PC-3 (cell line): ENCODE results near the gene OXCT1. TPM values are rescaled to one million over a fixed set of nuclear protein-coding genes. Genes with fewer than 3 reads are reported as not detected.

Experiments used
- ATAC-seq: fragments of 200-7000 bp; cut with Tn5 transposase; 2 replicates; pipeline ENCODE4 v1.9.1; 2020; ENCODE audit warnings: mild to moderate bottlenecking, moderate library complexity
- BruUV-seq: library from RNA; stranded (reverse); fragments of 400-500 nt; replicated peaks from 2 replicates; lab custom pipeline; 2021; lab: Mats Ljungman, UMichigan
- CTCF ChIA-PET: fragments of 300-600 bp; sonication (Branson Sonifier 250); formaldehyde crosslinking; loops from one replicate; lab custom pipeline; 2022; ENCODE audit warnings: antibody characterized with exemption; lab: Charles Lee
- POLR2A ChIA-PET: fragments of 300-600 bp; sonication (Branson Sonifier 250); formaldehyde crosslinking; loops from one replicate; lab custom pipeline; 2022; ENCODE audit warnings: antibody characterized with exemption; ENCODE audit not compliant: unreplicated experiment; lab: Charles Lee
- DNase-seq: peaks from one replicate; pipeline ENCODE4 v3.0.0-alpha.2; 2015
- H2AFZ ChIP-seq: fragments of 300-600 bp; sonication (generic); 2 replicates; pipeline ENCODE4 v1.6.0; 2016; ENCODE audit warnings: antibody characterized with exemption, low read length
- H3F3A ChIP-seq: fragments of 300-600 bp; sonication (generic); one replicate; pipeline ENCODE4 v1.6.0; 2017; ENCODE audit warnings: antibody characterized with exemption, low read length, control low read depth, mild to moderate bottlenecking; ENCODE audit not compliant: unreplicated experiment
- H3K27ac ChIP-seq: fragments of 300-600 bp; sonication (generic); 2 replicates; pipeline ENCODE4 v1.5.1; 2016; ENCODE audit warnings: mild to moderate bottlenecking, low read length
- H3K27me3 ChIP-seq: fragments of 300-600 bp; sonication (generic); 2 replicates; pipeline ENCODE4 v1.6.1; 2016; ENCODE audit warnings: low read length, mixed read lengths
- H3K36me3 ChIP-seq: fragments of 300-600 bp; sonication (generic); 2 replicates; pipeline ENCODE4 v1.6.1; 2016; ENCODE audit warnings: low read depth, mixed run types, low read length, mixed read lengths
- H3K4me1 ChIP-seq: fragments of 300-600 bp; sonication (generic); 2 replicates; pipeline ENCODE4 v1.5.1; 2016; ENCODE audit warnings: low read length; ENCODE audit not compliant: insufficient read depth
- H3K4me2 ChIP-seq: fragments of 300-600 bp; sonication (generic); 2 replicates; pipeline ENCODE4 v1.6.0; 2016; ENCODE audit warnings: low read length
- H3K4me3 ChIP-seq: fragments of 300-600 bp; sonication (generic); 2 replicates; pipeline ENCODE4 v1.5.1; 2016; ENCODE audit warnings: mild to moderate bottlenecking, low read length, mixed read lengths
- H3K79me2 ChIP-seq: fragments of 300-600 bp; sonication (generic); 2 replicates; pipeline ENCODE4 v1.6.1; 2017; ENCODE audit warnings: low read length, mixed read lengths
- H3K9ac ChIP-seq: fragments of 300-600 bp; sonication (generic); 2 replicates; pipeline ENCODE4 v1.6.0; 2016; ENCODE audit warnings: mild to moderate bottlenecking, low read length
- H3K9me2 ChIP-seq: fragments of 300-600 bp; sonication (generic); replicated peaks from 2 replicates; pipeline ENCODE4 v1.6.1; 2016; ENCODE audit warnings: mixed run types, low read length, mixed read lengths
- H3K9me3 ChIP-seq: fragments of 300-600 bp; sonication (generic); 2 replicates; pipeline ENCODE4 v1.6.1; 2016; ENCODE audit warnings: low read length, mixed read lengths
- H4K20me1 ChIP-seq: fragments of 300-600 bp; sonication (generic); 2 replicates; pipeline ENCODE4 v1.6.1; 2016; ENCODE audit warnings: low read length, mixed read lengths
- CTCF ChIP-seq: fragments of 300-600 bp; sonication (generic); conservative IDR thresholded peaks from 2 replicates; pipeline ENCODE4 v1.5.1; 2017; ENCODE audit warnings: antibody characterized with exemption, low read depth, mild to moderate bottlenecking, low read length
- EZH2 ChIP-seq: fragments of 300-600 bp; sonication (generic); IDR thresholded peaks from one replicate; pipeline ENCODE4 v1.6.1; 2017; ENCODE audit warnings: antibody characterized with exemption, mild to moderate bottlenecking, low read length; ENCODE audit not compliant: unreplicated experiment
- EZH2phosphoT487 ChIP-seq: fragments of 300-600 bp; sonication (generic); IDR thresholded peaks from 2 replicates; pipeline ENCODE4 v1.6.1; 2018; ENCODE audit warnings: mild to moderate bottlenecking, antibody characterized with exemption, low read length, borderline replicate concordance
- intact Hi-C: fragments of 100-400 bp; cut with micrococcal nuclease; formaldehyde crosslinking; loops from 2 replicates; pipeline ENCODE4 v1.9.0; 2023
- total RNA-seq: library from RNA; depleted of rRNA; stranded (reverse); fragments of >200 nt; gene quantifications from 2 replicates; pipeline ENCODE4 v1.2.3, GENCODE V29; 2014

OXCT1 gene
- total RNA-seq, 1 experiment from 2014 or later: 25.5 TPM

- ChIA-PET CTCF (no interaction called here), POLR2A (no interaction called here)
- TF ChIP-seq CTCF (no peak), EZH2phosphoT487 (no peak), EZH2 (no peak)
- Histone ChIP-seq H3K4me2 (no peak overlapping the region), H3K9me3 (no peaks in the 10 kb centered on the region), H2AFZ (no peak overlapping the region), H3K9me2 (no peaks in the 10 kb centered on the region), H3K4me1 (peaks cover 33% of the 10 kb centered on the region), H4K20me1 (no peaks in the 10 kb centered on the region), H3K4me3 (no peak overlapping the region), H3K79me2 (no peaks in the 10 kb centered on the region), H3K27me3 (no peaks in the 10 kb centered on the region), H3K9ac (no peak overlapping the region), H3K27ac (no peak overlapping the region), H3K36me3 (peaks cover 5% of the 10 kb centered on the region; the same call in 1 of the 2 replicates), H3F3A (no peaks in the 10 kb centered on the region)
- intact Hi-C loops: no loop called here
- DNase-seq: no peak
- no peak for ATAC-seq
- BruUV-seq: no TSS peak
Measured at GRCh38 chr5:41797662-41798061, 72.6 kb downstream of the OXCT1 start.

- BruUV-seq: no TSS peak
- ATAC-seq: peak; percentile 21; the same call in 1 of the 2 replicates
- ChIA-PET CTCF (no interaction called here), POLR2A (no interaction called here)
- H3K9me3 ChIP-seq: no peaks in the 10 kb centered on the region
- no peaks in the 10 kb centered on the region for H3K79me2 ChIP-seq
- TF ChIP-seq EZH2phosphoT487 (no peak), EZH2 (no peak), CTCF (no peak)
- H3K36me3 ChIP-seq: peaks cover 5% of the 10 kb centered on the region; the same call in 1 of the 2 replicates
- peaks cover 36% of the 10 kb centered on the region for H3K4me1 ChIP-seq
- H3F3A ChIP-seq: no peaks in the 10 kb centered on the region
- no peak overlapping the region for H3K4me2 ChIP-seq
- DNase-seq: no peak
- intact Hi-C loops: no loop called here
- H3K9me2 ChIP-seq: no peaks in the 10 kb centered on the region
- no peaks in the 10 kb centered on the region for H3K27me3 ChIP-seq
- H2AFZ ChIP-seq: no peak overlapping the region
- no peak overlapping the region for H3K4me3 ChIP-seq
- no peak overlapping the region for H3K9ac ChIP-seq
- H3K27ac ChIP-seq: no peak overlapping the region
- H4K20me1 ChIP-seq: no peaks in the 10 kb centered on the region
Measured at GRCh38 chr5:41796061-41796460, 74.2 kb downstream of the OXCT1 start.

- ATAC-seq: no peak
Measured at GRCh38 chr5:41795125-41795524, 75.1 kb downstream of the OXCT1 start.

More at GRCh38 chr5:41795125-41795524, 75.1 kb downstream of the OXCT1 start:
- ChIA-PET POLR2A (interaction anchor here (0.6 to 0.7 kb wide), 2 partner anchors 14 to 110 kb away, joined by 3 to 7 read pairs; no protein-coding TSS in a partner anchor), CTCF (no interaction called here)
- no TSS peak for BruUV-seq
- Histone ChIP-seq H3F3A (no peaks in the 10 kb centered on the region), H3K9me3 (no peaks in the 10 kb centered on the region), H3K4me1 (peaks cover 45% of the 10 kb centered on the region), H3K4me3 (no peak overlapping the region), H3K36me3 (no peaks in the 10 kb centered on the region), H2AFZ (no peak overlapping the region), H3K4me2 (peak overlapping the region; percentile 54), H3K9ac (no peak overlapping the region), H3K27ac (peak overlapping the region; percentile 69), H4K20me1 (no peaks in the 10 kb centered on the region), H3K9me2 (no peaks in the 10 kb centered on the region), H3K79me2 (no peaks in the 10 kb centered on the region), H3K27me3 (no peaks in the 10 kb centered on the region)
- no peak for DNase-seq
- TF ChIP-seq EZH2 (no peak), EZH2phosphoT487 (no peak), CTCF (no peak)
- intact Hi-C loops: no loop called here
